ENCODE results near the gene ZC3H8. TPM values are rescaled to one million over a fixed set of nuclear protein-coding genes. Genes with fewer than 3 reads are reported as not detected.
A peak's percentile ranks its signal among the peaks of the same experiment; 100 is the strongest.
"Not testable (repeated sequence)": the region's sequence is repeated elsewhere in the genome, so short reads cannot be mapped to it uniquely, and the experiment has no call there.

The ZC3H8 gene
- total and polyA plus RNA-seq, 2 donors (not counting 1 experiment from before 2014, with no cell fraction given) = 5.5 to 26.0 TPM

DNA sequence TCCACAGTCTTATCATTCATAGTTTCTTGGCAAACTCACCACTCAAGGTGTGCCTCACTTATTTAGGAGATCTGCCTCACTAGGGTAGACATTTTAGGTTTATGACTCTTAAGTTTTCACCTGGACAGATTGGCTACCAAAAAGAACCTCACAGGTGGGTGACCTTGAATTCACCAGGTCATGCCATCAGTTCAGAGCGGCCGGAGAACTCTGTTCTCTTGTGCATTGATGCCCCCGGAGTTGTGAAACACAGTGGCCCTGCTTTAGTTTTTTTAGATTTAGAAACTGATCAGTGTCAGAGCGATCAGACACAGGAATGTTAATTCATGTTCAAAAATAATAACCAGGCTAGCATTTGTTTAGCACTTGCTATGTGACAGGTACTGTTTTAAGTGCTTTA is 27.2 kb upstream of the ZC3H8 start:
- H4K20me1 ChIP-seq (ENCODE audit: control insufficient read depth, insufficient read depth, low read length, poor library complexity, severe bottlenecking); H3K4me3 ChIP-seq (ENCODE audit: control extremely low read depth in 1 of 5, extremely low read depth in 1 of 5, insufficient read depth in 1 of 5, low read depth in 2 of 5, low read length in 4 of 5); H3K4me2 ChIP-seq (replicated peaks; ENCODE audit: low read depth, low read length, poor library complexity, severe bottlenecking); H2AFZ ChIP-seq (ENCODE audit: insufficient read depth, low read depth, low read length, poor library complexity, severe bottlenecking); H3K9me3 Mint-ChIP-seq (ENCODE audit: insufficient read depth); H3K27ac ChIP-seq (ENCODE audit: low read length in 2 of 2); H3K9ac ChIP-seq (ENCODE audit: low read length); H3K36me3 ChIP-seq (replicated peaks in 1 of 2; ENCODE audit: control extremely low read depth in 1 of 2, control insufficient read depth in 1 of 2, extremely low read depth in 1 of 2, insufficient read depth in 2 of 2, low read length in 1 of 2); ATAC-seq (ENCODE audit: low read depth); POLR2A ChIA-PET; H3K79me2 ChIP-seq (ENCODE audit: control insufficient read depth, insufficient read depth, low read length); H3K4me3 Mint-ChIP-seq; CTCF ChIA-PET; DNase-seq; intact Hi-C loops (cut with micrococcal nuclease); H3K27me3 ChIP-seq (replicated peaks in 1 of 4; ENCODE audit: control extremely low read depth in 1 of 4, control insufficient read depth in 3 of 4, insufficient read depth in 4 of 4, low read length in 3 of 4); H3K9me3 ChIP-seq (ENCODE audit: control extremely low read depth in 1 of 3, control insufficient read depth in 2 of 3, insufficient read depth in 1 of 3, low read length in 2 of 3); H3K27ac Mint-ChIP-seq; H3K4me1 ChIP-seq (ENCODE audit: control insufficient read depth in 2 of 2, insufficient read depth in 2 of 2, low read length in 2 of 2); H3K27me3 Mint-ChIP-seq: not testable (repeated sequence)
- WGBS (ENCODE audit: insufficient coverage) = 100% methylated on average over 2 of the region's 4 CpGs
- H3K4me1 Mint-ChIP-seq = peaks cover 15% of the 10 kb centered on the region

- no peaks in the 10 kb centered on the region for H3K9me3 ChIP-seq (ENCODE audit: control extremely low read depth in 1 of 3, control insufficient read depth in 2 of 3, insufficient read depth in 1 of 3, low read length in 2 of 3)
- H3K36me3 ChIP-seq (replicated peaks in 1 of 2; ENCODE audit: control extremely low read depth in 1 of 2, control insufficient read depth in 1 of 2, extremely low read depth in 1 of 2, insufficient read depth in 2 of 2, low read length in 1 of 2) = no peaks in the 10 kb centered on the region
- ChIA-PET CTCF (interaction anchor here (1.1 to 1.3 kb wide), 4 partner anchors 19 to 390 kb away, joined by 3 to 4 read pairs (median 4); no protein-coding TSS in a partner anchor), POLR2A (interaction anchor here (0.6 kb wide), 1 partner anchor 968 kb away, joined by 3 read pairs; no protein-coding TSS in a partner anchor)
- TF ChIP-seq EZH2 (IDR thresholded peaks at IDR 0.05; ENCODE audit: borderline replicate concordance, insufficient read depth, low read depth, low read length, poor library complexity, severe bottlenecking) = no peak
- TF ChIP-seq, protein P1, sequence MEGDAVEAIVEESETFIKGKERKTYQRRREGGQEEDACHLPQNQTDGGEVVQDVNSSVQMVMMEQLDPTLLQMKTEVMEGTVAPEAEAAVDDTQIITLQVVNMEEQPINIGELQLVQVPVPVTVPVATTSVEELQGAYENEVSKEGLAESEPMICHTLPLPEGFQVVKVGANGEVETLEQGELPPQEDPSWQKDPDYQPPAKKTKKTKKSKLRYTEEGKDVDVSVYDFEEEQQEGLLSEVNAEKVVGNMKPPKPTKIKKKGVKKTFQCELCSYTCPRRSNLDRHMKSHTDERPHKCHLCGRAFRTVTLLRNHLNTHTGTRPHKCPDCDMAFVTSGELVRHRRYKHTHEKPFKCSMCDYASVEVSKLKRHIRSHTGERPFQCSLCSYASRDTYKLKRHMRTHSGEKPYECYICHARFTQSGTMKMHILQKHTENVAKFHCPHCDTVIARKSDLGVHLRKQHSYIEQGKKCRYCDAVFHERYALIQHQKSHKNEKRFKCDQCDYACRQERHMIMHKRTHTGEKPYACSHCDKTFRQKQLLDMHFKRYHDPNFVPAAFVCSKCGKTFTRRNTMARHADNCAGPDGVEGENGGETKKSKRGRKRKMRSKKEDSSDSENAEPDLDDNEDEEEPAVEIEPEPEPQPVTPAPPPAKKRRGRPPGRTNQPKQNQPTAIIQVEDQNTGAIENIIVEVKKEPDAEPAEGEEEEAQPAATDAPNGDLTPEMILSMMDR (IDR thresholded peaks at IDR 0.05) = no peak
- no peak overlapping the region for H2AFZ ChIP-seq (ENCODE audit: insufficient read depth, low read depth, low read length, poor library complexity, severe bottlenecking)
- no CpG with 5 or more reads among the region's 5 CpGs for WGBS (ENCODE audit: insufficient coverage)
- Mint-ChIP-seq H3K4me3 (no peak overlapping the region), H3K27me3 (no peaks in the 10 kb centered on the region), H3K27ac (no peak overlapping the region), H3K4me1 (peaks cover 24% of the 10 kb centered on the region), H3K9me3 (ENCODE audit: insufficient read depth) (no peaks in the 10 kb centered on the region)
- H3K27ac ChIP-seq (ENCODE audit: low read length in 2 of 2) = peak overlapping the region in 1 of 2 donors; percentile 15
- ATAC-seq (ENCODE audit: low read depth) = no peak
- no peak overlapping the region for H3K4me2 ChIP-seq (replicated peaks; ENCODE audit: low read depth, low read length, poor library complexity, severe bottlenecking)
- H3K4me3 ChIP-seq (ENCODE audit: control extremely low read depth in 1 of 5, extremely low read depth in 1 of 5, insufficient read depth in 1 of 5, low read depth in 2 of 5, low read length in 4 of 5) = no peak overlapping the region
- H3K9ac ChIP-seq (ENCODE audit: low read length) = no peak overlapping the region
- DNase-seq = no peak
- no peaks in the 10 kb centered on the region for H3K27me3 ChIP-seq (replicated peaks in 1 of 4; ENCODE audit: control extremely low read depth in 1 of 4, control insufficient read depth in 3 of 4, insufficient read depth in 4 of 4, low read length in 3 of 4)
- H4K20me1 ChIP-seq (ENCODE audit: control insufficient read depth, insufficient read depth, low read length, poor library complexity, severe bottlenecking) = no peaks in the 10 kb centered on the region
- H3K4me1 ChIP-seq (ENCODE audit: control insufficient read depth in 2 of 2, insufficient read depth in 2 of 2, low read length in 2 of 2) = peaks cover 4 to 10% of the 10 kb centered on the region in 2 donors
- peaks cover 7% of the 10 kb centered on the region for H3K79me2 ChIP-seq (ENCODE audit: control insufficient read depth, insufficient read depth, low read length)
- intact Hi-C loops (cut with micrococcal nuclease) = loop anchor here (2.0 to 5.0 kb wide), 4 partner anchors 265 to 1600 kb away; partner anchors contain the start of genes ANAPC1, BUB1, CHCHD5 and POLR1B
Observed at GRCh38 chr2:112277596-112278220, 22.9 kb upstream of the ZC3H8 start.

Measured in B cell (primary cell).